DMS153 treated with DMSO at 0.1 percent for 48 hours (cell line): ENCODE measurements around the gene RGS13.
"Not testable (repeated sequence)": the region's sequence is repeated elsewhere in the genome, so short reads cannot be mapped to it uniquely, and the experiment has no call there.

ENCODE experiments used
- DNase-seq: peaks from one replicate; lab custom pipeline; 2025; ENCODE audit not compliant: unreplicated experiment; lab: John Stamatoyannopoulos, UW

RGS13 gene

GRCh38 chr1:192675716-192676115 lies 39.8 kb downstream of the RGS13 start:
- DNase-seq, result no peak

GRCh38 chr1:192678099-192678498 lies 42.2 kb downstream of the RGS13 start:
- DNase-seq, result no peak

- DNase-seq, result no peak
Observed at GRCh38 chr1:192682335-192682734, 46.4 kb downstream of the RGS13 start.

GRCh38 chr1:192683081-192683480 lies 47.1 kb downstream of the RGS13 start:
- DNase-seq, result not testable (repeated sequence)

GRCh38 chr1:192689459-192689858 lies 53.5 kb downstream of the RGS13 start:
- no peak for DNase-seq

GRCh38 chr1:192691041-192691440 lies 55.1 kb downstream of the RGS13 start:
- no peak for DNase-seq

- DNase-seq, result no peak
Observed at GRCh38 chr1:192696082-192696481, 60.1 kb downstream of the RGS13 start.

GRCh38 chr1:192697771-192698170 lies 61.8 kb downstream of the RGS13 start:
- DNase-seq, result no peak

GRCh38 chr1:192698731-192699130 lies 62.8 kb downstream of the RGS13 start:
- DNase-seq, result no peak

GRCh38 chr1:192700834-192701271 lies 64.9 kb downstream of the RGS13 start:
- no peak for DNase-seq

GRCh38 chr1:192702212-192702902 lies 66.4 kb downstream of the RGS13 start:
- DNase-seq, result no peak

GRCh38 chr1:192703283-192704206 lies 67.6 kb downstream of the RGS13 start:
- DNase-seq, result no peak

GRCh38 chr1:192705510-192705909 lies 69.6 kb downstream of the RGS13 start:
- DNase-seq, result no peak

- DNase-seq, result no peak
Observed at GRCh38 chr1:192706936-192707335, 71.0 kb downstream of the RGS13 start.

GRCh38 chr1:192707978-192708547 lies 72.1 kb downstream of the RGS13 start:
- no peak for DNase-seq

- DNase-seq, result no peak
Observed at GRCh38 chr1:192709544-192709943, 73.6 kb downstream of the RGS13 start.
